Activated CD4-positive, alpha-beta T cell treated with anti-CD3 and anti-CD28 coated beads, Interleukin-2, amount 50 U/mL, for 1 hour (primary cell): ENCODE measurements around the gene PATE1.

Experiments used
- DNase-seq: peaks from one replicate; pipeline ENCODE4 v3.0.0-alpha.2; 2020

The PATE1 gene

DNA sequence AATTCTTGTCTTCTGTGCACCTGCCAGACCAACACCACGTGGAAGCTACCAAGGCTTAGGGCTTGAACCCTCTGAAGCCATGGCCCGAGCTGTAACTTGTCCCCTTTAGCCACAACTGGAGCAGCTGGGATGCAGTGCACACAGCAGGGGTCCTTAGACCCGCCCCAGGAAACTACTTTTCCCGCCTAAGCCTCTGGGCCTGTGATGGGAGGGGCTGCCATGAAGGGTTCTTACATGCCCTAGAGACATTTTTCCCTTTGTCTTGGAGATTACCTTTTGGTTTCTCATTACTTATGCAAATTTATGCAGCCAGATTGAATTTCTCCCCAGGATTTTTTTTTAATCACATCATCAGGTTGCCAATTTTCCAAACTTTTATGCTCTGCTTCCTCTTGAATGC is 51.6 kb downstream of the PATE1 start:
- no peak for DNase-seq
